Cardiac muscle cell (in vitro differentiated cells and primary cell): Measurements from ENCODE around the gene TMOD4. TPM values are rescaled to one million over a fixed set of nuclear protein-coding genes. Genes with fewer than 3 reads are reported as not detected.

Experiments used
- DNase-seq, 2 donors: peaks; one replicate each; pipeline versions ENCODE4 v3.0.0 to v3.0.0-alpha.2; 2010 to 2017; ENCODE audit warnings: low read depth in 1 of 2, low spot score in 1 of 2
- H3K27ac ChIP-seq: fragments of 200-600 bp; sonication (generic); 2 replicates; pipeline ENCODE4 v1.5.1; 2016
- H3K27me3 ChIP-seq: fragments of 200-600 bp; sonication (generic); 2 replicates; pipeline ENCODE4 v1.6.0; 2016; ENCODE audit warnings: control low read depth
- H3K36me3 ChIP-seq: fragments of 200-600 bp; sonication (generic); 2 replicates; pipeline ENCODE4 v1.5.1; 2016; ENCODE audit warnings: control low read depth
- H3K4me1 ChIP-seq: fragments of 200-600 bp; sonication (generic); 2 replicates; pipeline ENCODE4 v1.8.1; 2017; ENCODE audit warnings: low read depth, mild to moderate bottlenecking, mixed run types
- H3K4me3 ChIP-seq: fragments of 200-600 bp; sonication (generic); 2 replicates; pipeline ENCODE4 v1.5.1; 2016; ENCODE audit warnings: mild to moderate bottlenecking
- H3K9me3 ChIP-seq: fragments of 200-600 bp; sonication (generic); 2 replicates; pipeline ENCODE4 v1.5.1; 2017; ENCODE audit warnings: low read depth, mild to moderate bottlenecking, control low read depth
- CTCF ChIP-seq: IDR thresholded peaks from 2 replicates; pipeline ENCODE4 v1.5.1; 2012; ENCODE audit warnings: low read depth, mild to moderate bottlenecking, low read length
- polyA plus RNA-seq: library from polyadenylated mRNA; unstranded; fragments of >200 nt; fragmentation: Nextera tagmentation; extraction: Ambion mirVana; gene quantifications from 2 replicates; pipeline ENCODE4 v1.2.1, GENCODE V29; 2016
- total RNA-seq: library from RNA; depleted of rRNA; stranded (reverse); fragments of >200 nt; gene quantifications from 2 replicates; pipeline ENCODE4 v1.2.3, GENCODE V29; 2016

TMOD4 gene
- total and polyA plus RNA-seq, 2 experiments from 2014 or later, result 0.48 TPM; not detected in 1

GRCh38 chr1:151167116-151167515 lies 8.7 kb downstream of the TMOD4 start:
- TF ChIP-seq CTCF, result no peak
- Histone ChIP-seq H3K9me3 (no peaks in the 10 kb centered on the region), H3K36me3 (peaks cover 12% of the 10 kb centered on the region), H3K4me3 (peak overlapping the region; percentile 75), H3K4me1 (peaks cover 14% of the 10 kb centered on the region), H3K27ac (peak overlapping the region; percentile 68), H3K27me3 (no peaks in the 10 kb centered on the region)
- DNase-seq, result no peak

GRCh38 chr1:151166505-151166956 lies 9.2 kb downstream of the TMOD4 start:
- Histone ChIP-seq H3K4me1 (peaks cover 14% of the 10 kb centered on the region), H3K4me3 (peak overlapping the region; percentile 75), H3K27me3 (no peaks in the 10 kb centered on the region), H3K9me3 (no peaks in the 10 kb centered on the region), H3K36me3 (peaks cover 16% of the 10 kb centered on the region), H3K27ac (peak overlapping the region; percentile 68)
- no peak for TF ChIP-seq CTCF
- DNase-seq, result peak; percentile 49 to 70

- H3K27ac ChIP-seq, result peak within 1 kb of the TSS; percentile 89
- TF ChIP-seq CTCF, result no peak
- no peaks in the 10 kb centered on the region for H3K27me3 ChIP-seq
- peaks cover 19% of the 10 kb centered on the region for H3K36me3 ChIP-seq
- peaks cover 14% of the 10 kb centered on the region for H3K4me1 ChIP-seq
- H3K4me3 ChIP-seq, result peak within 1 kb of the TSS; percentile 75
- no peaks in the 10 kb centered on the region for H3K9me3 ChIP-seq
- DNase-seq, result peak; percentile 97 to 99
These were observed 9.9 kb downstream of the TMOD4 start, which contains the start of the genes LYSMD1 and SCNM1 for GRCh38 chr1:151165738-151166504. Gene LYSMD1, minus strand, starts transcription at chr1:151165902. Its CDS starts 644 bp downstream, at chr1:151165258. Gene SCNM1, plus strand, starts transcription at chr1:151166144. Its CDS starts 9 bp downstream, at chr1:151166153.

- Histone ChIP-seq H3K27ac (peak overlapping the region; percentile 89), H3K27me3 (no peaks in the 10 kb centered on the region), H3K4me1 (peaks cover 14% of the 10 kb centered on the region), H3K36me3 (peaks cover 26% of the 10 kb centered on the region), H3K4me3 (peak overlapping the region; percentile 75), H3K9me3 (no peaks in the 10 kb centered on the region)
- DNase-seq, result peak; percentile 70 to 76
- no peak for TF ChIP-seq CTCF
These were observed 10.5 kb downstream of the TMOD4 start for GRCh38 chr1:151165281-151165737.

- Histone ChIP-seq H3K36me3 (peaks cover 27% of the 10 kb centered on the region), H3K4me1 (peaks cover 14% of the 10 kb centered on the region), H3K4me3 (peak overlapping the region; percentile 75), H3K27me3 (no peaks in the 10 kb centered on the region), H3K27ac (peak overlapping the region; percentile 89), H3K9me3 (no peaks in the 10 kb centered on the region)
- DNase-seq, result peak in 1 of 2 donors; percentile 62
- TF ChIP-seq CTCF, result no peak
These were observed 11.0 kb downstream of the TMOD4 start for GRCh38 chr1:151164732-151165280.
